Smooth muscle cell of the brain vasculature (primary cell): ENCODE data around the gene RNASE8.

ENCODE experiments used
- DNase-seq: peaks from one replicate; pipeline ENCODE4 v3.0.0-alpha.2; 2012; ENCODE audit warnings: low read depth, low spot score

Gene RNASE8

DNA sequence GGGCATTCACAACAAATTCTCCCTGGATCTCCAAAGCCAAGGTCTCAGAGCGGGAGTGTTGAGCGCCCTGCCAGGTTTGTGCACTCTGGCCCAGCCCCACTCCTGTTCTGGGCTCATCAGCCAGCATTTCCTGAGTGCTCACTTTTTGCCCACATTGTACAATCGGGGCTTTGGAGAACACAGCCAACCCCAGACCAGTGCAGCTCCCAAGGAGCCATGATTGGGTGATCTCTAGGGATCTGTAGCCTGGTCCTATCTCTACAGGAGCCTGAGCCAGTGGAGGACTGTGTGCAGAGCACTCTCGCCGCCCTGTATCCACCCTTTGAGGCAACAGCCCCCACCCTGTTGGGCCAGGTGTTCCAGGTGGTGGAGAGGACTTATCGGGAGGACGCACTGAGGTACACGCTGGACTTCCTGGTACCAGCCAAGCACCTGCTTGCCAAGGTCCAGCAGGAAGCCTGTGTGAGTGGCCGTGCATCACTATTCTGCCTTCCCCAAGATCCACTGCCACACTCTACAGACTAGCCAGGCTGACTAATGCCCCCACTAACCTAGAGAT, 15.2 kb downstream of the RNASE8 start:
- DNase-seq = no peak

DNA sequence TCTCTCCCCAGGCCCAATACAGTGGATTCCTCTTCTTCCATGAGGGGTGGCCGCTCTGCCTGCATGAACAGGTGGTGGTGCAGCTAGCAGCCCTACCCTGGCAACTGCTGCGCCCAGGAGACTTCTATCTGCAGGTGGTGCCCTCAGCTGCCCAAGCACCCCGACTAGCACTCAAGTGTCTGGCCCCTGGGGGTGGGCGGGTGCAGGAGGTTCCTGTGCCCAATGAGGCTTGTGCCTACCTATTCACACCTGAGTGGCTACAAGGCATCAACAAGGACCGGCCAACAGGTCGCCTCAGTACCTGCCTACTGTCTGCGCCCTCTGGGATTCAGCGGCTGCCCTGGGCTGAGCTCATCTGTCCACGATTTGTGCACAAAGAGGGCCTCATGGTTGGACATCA, 16.3 kb downstream of the RNASE8 start:
- no peak for DNase-seq

DNA sequence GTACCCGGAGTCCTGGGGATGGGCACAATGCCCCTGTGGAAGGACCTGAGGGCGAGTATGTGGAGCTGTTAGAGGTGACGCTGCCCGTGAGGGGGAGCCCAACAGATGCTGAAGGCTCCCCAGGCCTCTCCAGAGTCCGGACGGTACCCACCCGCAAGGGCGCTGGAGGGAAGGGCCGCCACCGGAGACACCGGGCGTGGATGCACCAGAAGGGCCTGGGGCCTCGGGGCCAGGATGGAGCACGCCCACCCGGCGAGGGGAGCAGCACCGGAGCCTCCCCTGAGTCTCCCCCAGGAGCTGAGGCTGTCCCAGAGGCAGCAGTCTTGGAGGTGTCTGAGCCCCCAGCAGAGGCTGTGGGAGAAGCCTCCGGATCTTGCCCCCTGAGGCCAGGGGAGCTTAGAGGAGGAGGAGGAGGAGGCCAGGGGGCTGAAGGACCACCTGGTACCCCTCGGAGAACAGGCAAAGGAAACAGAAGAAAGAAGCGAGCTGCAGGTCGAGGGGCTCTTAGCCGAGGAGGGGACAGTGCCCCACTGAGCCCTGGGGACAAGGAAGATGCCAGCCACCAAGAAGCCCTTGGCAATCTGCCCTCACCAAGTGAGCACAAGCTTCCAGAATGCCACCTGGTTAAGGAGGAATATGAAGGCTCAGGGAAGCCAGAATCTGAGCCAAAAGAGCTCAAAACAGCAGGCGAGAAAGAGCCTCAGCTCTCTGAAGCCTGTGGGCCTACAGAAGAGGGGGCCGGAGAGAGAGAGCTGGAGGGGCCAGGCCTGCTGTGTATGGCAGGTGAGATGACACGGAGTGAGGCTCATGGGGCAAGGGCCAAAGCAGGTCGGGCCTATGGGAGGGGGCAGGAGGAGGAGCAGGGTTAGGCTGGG, 17.0 kb downstream of the RNASE8 start:
- DNase-seq = no peak

- DNase-seq = no peak
These were observed 18.3 kb downstream of the RNASE8 start for GRCh38 chr14:21075719-21076437.

- no peak for DNase-seq
These were observed 20.1 kb downstream of the RNASE8 start for GRCh38 chr14:21077672-21078071.

- no peak for DNase-seq
These were observed 20.7 kb downstream of the RNASE8 start for GRCh38 chr14:21078287-21078686.

GRCh38 chr14:21078726-21079125, 21.1 kb downstream of the RNASE8 start:
- DNase-seq = no peak

DNA sequence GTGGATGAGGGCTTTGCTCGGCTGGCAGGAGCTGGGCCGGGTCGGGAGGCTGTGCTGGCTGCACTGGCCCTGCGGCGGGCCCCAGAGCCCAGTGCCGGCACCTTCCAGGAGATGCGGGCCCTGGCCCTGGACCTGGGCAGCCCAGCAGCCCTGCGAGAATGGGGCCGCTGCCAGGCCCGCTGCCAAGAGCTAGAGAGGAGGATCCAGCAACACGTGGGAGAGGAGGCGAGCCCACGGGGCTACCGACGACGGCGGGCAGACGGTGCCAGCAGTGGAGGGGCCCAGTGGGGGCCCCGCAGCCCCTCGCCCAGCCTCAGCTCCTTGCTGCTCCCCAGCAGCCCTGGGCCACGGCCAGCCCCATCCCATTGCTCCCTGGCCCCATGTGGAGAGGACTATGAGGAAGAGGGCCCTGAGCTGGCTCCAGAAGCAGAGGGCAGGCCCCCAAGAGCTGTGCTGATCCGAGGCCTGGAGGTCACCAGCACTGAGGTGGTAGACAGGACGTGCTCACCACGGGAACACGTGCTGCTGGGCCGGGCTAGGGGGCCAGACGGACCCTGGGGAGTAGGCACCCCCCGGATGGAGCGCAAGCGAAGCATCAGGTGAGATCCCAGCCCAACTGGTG, 24.0 kb downstream of the RNASE8 start:
- no peak for DNase-seq

GRCh38 chr14:21083565-21084325, 26.1 kb downstream of the RNASE8 start:
- DNase-seq = no peak

DNA sequence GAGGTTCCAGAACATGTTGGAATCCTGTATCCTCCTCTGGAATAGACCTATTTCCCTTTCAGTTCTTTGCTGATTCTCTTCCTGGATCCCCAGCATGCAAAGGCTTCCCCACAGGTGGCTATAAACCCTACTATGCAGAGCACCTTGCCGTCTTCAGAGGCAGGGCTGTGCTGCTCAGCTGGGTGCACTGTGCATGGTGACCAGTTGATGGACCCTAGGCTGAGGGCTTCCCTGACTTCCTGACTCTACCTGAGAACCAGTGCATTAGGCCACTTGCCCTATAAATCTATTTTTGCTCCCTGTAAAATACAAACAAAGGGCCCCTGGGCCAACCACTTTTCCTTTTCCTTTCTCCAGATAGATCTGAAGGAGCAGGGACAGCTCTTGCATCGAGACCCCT, 26.8 kb downstream of the RNASE8 start:
- DNase-seq = no peak

- DNase-seq = no peak
These were observed 27.6 kb downstream of the RNASE8 start for GRCh38 chr14:21084998-21085853.

DNA sequence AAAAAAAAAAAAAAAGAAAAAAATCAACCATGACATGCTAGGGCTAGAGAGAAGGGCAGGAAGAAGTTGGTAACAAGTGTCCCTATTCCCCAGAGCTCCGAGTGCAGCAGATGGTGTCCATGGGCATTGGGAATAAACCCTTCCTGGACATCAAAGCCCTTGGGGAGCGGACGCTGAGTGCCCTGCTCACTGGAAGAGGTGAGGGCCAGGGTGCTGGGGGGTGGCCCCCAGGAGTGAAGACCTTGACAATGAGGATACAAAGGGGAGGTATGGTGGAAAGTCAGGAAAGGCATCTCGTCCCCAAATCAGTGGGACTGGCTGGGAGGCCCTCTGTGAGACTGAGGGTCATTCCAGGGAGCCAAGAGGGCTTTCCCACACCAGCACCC, 29.3 kb downstream of the RNASE8 start:
- DNase-seq = no peak

GRCh38 chr14:21087294-21088091, 29.9 kb downstream of the RNASE8 start:
- peak; percentile 83 for DNase-seq

- no peak for DNase-seq
These were observed 31.1 kb downstream of the RNASE8 start for GRCh38 chr14:21088687-21089086.

- no peak for DNase-seq
These were observed 31.6 kb downstream of the RNASE8 start for GRCh38 chr14:21089271-21089670.

GRCh38 chr14:21089877-21090193, 32.2 kb downstream of the RNASE8 start:
- no peak for DNase-seq

- no peak for DNase-seq
These were observed 32.7 kb downstream of the RNASE8 start for GRCh38 chr14:21090194-21090939.

GRCh38 chr14:21090940-21091663, 33.5 kb downstream of the RNASE8 start:
- DNase-seq = no peak
